ENCODE data around the gene RAB40AL.

DNA sequence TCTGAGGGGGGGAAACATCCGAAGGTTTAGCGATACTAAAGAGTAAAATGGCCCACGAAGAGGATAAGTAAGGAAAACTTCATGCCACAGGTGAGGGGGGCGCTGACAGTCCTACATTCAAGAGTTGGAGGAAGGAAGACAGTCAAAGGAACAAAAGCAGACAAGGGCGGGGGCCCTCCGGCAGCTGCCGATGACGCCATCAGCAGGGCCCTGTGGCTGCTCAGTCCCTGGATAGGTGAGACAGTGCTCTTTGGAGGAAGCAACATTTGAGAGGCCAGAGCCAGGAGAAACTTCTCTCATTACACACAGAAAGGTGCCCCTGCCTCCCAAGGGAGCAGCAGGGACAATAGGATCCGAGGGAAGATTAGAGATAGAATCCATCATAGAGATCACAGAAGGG lies 41.5 kb downstream of the RAB40AL start:
- TF ChIP-seq ZNF263 (CRISPR knock-in tag; IDR thresholded peaks at IDR 0.05; ENCODE audit: low read depth) (no peak), ZNF121 (CRISPR knock-in tag; IDR thresholded peaks at IDR 0.05) (no peak)
- TF ChIP-seq, protein P1, sequence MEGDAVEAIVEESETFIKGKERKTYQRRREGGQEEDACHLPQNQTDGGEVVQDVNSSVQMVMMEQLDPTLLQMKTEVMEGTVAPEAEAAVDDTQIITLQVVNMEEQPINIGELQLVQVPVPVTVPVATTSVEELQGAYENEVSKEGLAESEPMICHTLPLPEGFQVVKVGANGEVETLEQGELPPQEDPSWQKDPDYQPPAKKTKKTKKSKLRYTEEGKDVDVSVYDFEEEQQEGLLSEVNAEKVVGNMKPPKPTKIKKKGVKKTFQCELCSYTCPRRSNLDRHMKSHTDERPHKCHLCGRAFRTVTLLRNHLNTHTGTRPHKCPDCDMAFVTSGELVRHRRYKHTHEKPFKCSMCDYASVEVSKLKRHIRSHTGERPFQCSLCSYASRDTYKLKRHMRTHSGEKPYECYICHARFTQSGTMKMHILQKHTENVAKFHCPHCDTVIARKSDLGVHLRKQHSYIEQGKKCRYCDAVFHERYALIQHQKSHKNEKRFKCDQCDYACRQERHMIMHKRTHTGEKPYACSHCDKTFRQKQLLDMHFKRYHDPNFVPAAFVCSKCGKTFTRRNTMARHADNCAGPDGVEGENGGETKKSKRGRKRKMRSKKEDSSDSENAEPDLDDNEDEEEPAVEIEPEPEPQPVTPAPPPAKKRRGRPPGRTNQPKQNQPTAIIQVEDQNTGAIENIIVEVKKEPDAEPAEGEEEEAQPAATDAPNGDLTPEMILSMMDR (IDR thresholded peaks at IDR 0.05), result no peak

All from WTC11 (cell line).